ENCODE data around the gene KCNK10.

The KCNK10 gene

GRCh38 chr14:88326352-88327103 is 3.5 kb upstream of the KCNK10 start:
- TF ChIP-seq, protein P1, sequence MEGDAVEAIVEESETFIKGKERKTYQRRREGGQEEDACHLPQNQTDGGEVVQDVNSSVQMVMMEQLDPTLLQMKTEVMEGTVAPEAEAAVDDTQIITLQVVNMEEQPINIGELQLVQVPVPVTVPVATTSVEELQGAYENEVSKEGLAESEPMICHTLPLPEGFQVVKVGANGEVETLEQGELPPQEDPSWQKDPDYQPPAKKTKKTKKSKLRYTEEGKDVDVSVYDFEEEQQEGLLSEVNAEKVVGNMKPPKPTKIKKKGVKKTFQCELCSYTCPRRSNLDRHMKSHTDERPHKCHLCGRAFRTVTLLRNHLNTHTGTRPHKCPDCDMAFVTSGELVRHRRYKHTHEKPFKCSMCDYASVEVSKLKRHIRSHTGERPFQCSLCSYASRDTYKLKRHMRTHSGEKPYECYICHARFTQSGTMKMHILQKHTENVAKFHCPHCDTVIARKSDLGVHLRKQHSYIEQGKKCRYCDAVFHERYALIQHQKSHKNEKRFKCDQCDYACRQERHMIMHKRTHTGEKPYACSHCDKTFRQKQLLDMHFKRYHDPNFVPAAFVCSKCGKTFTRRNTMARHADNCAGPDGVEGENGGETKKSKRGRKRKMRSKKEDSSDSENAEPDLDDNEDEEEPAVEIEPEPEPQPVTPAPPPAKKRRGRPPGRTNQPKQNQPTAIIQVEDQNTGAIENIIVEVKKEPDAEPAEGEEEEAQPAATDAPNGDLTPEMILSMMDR (IDR thresholded peaks at IDR 0.05; ENCODE audit: low read depth, low read length) = no peak
- no peak for DNase-seq (ENCODE audit: extremely low read depth, low read depth)

- TF ChIP-seq, protein P1 (IDR thresholded peaks at IDR 0.05; ENCODE audit: low read depth, low read length) = no peak
- no peak for DNase-seq (ENCODE audit: extremely low read depth, low read depth)
Measured at GRCh38 chr14:88325883-88326282, 2.8 kb upstream of the KCNK10 start.

DNA sequence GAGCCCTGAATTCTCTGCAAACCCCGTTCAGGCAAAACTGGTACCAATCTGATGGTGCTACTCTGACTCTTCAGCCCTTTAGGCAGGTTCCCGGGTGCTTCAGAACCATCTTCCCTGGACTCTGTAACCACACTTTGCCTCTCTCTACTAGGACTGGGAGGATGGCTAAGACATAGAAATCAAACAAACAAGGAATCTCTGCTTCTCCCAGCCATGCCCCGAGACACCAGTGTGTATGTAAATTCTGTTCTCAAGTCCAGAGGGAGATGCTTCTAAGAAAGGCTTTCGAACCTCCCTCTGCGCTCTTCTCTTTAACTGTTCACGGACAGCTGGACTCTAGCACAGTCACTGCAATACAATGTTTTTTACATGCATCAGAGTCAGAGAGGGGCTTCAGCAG is 1.9 kb upstream of the KCNK10 start:
- TF ChIP-seq, protein P1 (IDR thresholded peaks at IDR 0.05; ENCODE audit: low read depth, low read length) = no peak
- no peak for DNase-seq (ENCODE audit: extremely low read depth, low read depth)

GRCh38 chr14:88324491-88324890 is 1.4 kb upstream of the KCNK10 start:
- TF ChIP-seq, protein P1 (IDR thresholded peaks at IDR 0.05; ENCODE audit: low read depth, low read length) = no peak
- DNase-seq (ENCODE audit: extremely low read depth, low read depth) = no peak

DNA sequence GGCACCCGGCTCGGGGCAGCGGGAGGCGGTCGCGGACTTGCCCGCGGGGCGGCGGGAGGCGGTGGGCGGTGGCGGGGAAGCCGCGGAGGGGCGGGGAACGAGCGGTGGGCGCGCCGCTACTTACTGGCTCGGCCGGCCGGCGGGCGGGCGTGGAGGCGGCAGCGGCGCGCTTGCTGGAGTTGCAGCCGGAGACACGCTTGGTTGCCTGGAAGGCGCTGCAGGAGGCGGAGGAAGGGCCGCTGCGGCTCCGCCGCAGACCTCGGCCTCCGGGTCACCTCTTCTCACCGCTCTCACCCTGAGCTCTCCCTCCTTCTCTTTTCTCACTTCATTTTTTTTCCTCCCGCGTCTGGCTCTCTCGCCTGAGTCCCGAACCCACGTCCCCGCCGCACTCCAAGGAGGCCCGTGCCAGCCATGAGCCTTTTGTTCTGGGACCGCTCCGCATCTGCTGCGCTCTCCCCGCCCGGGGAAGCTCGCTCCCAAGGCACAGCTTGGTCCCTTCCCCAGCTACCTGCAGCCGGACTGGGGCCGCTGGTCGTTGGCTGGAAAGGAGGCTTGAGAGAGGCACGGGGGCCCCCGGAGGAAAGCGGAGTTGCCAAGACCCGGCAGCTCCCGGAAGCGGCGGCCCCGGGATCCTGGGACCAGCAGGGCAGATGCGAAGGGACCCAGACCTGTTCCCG is 592 bp upstream of the KCNK10 start:
- DNase-seq (ENCODE audit: extremely low read depth, low read depth) = no peak
- TF ChIP-seq, protein P1 (IDR thresholded peaks at IDR 0.05; ENCODE audit: low read depth, low read length) = no peak

GRCh38 chr14:88322504-88323085 is 474 bp downstream of the KCNK10 start:
- TF ChIP-seq, protein P1 (IDR thresholded peaks at IDR 0.05; ENCODE audit: low read depth, low read length) = no peak
- no peak for DNase-seq (ENCODE audit: extremely low read depth, low read depth)
